Cardiac ventricle fibroblast (primary cell): ENCODE results near the gene OR51I2. TPM values are rescaled to one million over a fixed set of nuclear protein-coding genes. Genes with fewer than 3 reads are reported as not detected.

Source experiments
- total RNA-seq: library from RNA; depleted of rRNA; stranded (reverse); fragments of >200 nt; gene quantifications from 2 replicates; pipeline ENCODE4 v1.2.3, GENCODE V29; 2015

OR51I2 gene, protein sequence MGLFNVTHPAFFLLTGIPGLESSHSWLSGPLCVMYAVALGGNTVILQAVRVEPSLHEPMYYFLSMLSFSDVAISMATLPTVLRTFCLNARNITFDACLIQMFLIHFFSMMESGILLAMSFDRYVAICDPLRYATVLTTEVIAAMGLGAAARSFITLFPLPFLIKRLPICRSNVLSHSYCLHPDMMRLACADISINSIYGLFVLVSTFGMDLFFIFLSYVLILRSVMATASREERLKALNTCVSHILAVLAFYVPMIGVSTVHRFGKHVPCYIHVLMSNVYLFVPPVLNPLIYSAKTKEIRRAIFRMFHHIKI
- not detected in 2 replicates for total RNA-seq

GRCh38 chr11:5449023-5449422 is at the start of gene OR51I2:
TSS of gene OR51I2 (plus strand) at chr11:5449323. CDS start at chr11:5453489, 4,166 bp downstream.

DNA sequence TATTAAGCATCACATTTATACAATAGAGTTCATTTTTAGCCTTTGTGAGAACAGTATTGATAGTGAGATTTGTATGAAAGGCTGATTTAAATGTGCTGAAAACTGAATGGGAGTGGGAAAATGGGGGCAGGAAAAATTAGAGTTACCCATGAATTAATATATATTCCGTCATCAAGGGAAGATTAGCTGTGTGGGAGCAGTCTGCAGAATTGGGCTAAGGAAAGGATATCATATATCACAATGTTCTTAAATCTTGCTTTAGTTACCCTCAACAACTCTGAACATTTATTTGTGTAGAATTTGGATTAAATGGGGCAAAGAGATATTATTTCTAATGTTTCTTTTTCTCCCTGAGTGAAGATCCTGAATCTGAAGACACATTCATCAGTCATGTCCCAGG is 27.3 kb upstream of the OR51I2 start, which contains the start of gene OR51Q1:
TSS of gene OR51Q1 (plus strand) at position 301 of the 400 bp plus-strand sequence. CDS start at position 391, 90 bp downstream.

GRCh38 chr11:5441414-5441813 is 7.7 kb upstream of the OR51I2 start, which contains the start of gene OR51I1:
TSS of gene OR51I1 (minus strand) at chr11:5441514. CDS start at chr11:5441514, 0 bp downstream.

DNA sequence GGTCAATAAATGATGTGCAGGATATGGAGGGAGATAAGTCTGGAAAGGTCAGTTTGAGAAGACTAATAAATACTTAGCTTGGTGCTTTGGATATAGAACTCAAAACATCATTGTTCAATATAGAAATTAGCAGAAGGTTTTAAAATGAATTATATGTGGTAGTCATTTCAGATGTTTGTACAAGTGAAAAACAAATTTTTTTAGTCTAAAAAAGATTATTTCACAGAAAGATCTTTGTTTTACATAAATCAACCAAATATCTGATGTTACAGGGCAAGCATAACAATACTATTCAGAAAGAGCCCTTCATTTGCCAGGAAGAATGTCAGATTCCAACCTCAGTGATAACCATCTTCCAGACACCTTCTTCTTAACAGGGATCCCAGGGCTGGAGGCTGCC is 39.3 kb downstream of the OR51I2 start, which contains the start of gene OR52D1:
TSS of gene OR52D1 (plus strand) at position 301 of the 400 bp plus-strand sequence. CDS start at position 323, 22 bp downstream.

Other genes starting within 250 kb of the OR51I2 start
- gene OR51V1, start 248.6 kb upstream of the OR51I2 start, total RNA-seq = not detected in 2 replicates
- gene HBB, start 222.3 kb upstream of the OR51I2 start, total RNA-seq = not detected in 2 replicates
- not detected in 2 replicates for gene HBD, start 214.8 kb upstream of the OR51I2 start, total RNA-seq
- not detected in 2 replicates for gene HBG1, start 199.5 kb upstream of the OR51I2 start, total RNA-seq
- not detected in 2 replicates for gene HBG2, start 194.5 kb upstream of the OR51I2 start, total RNA-seq
- gene HBE1, start 179.4 kb upstream of the OR51I2 start, total RNA-seq = not detected in 2 replicates
- gene OR51B4, start 147.4 kb upstream of the OR51I2 start, total RNA-seq = not detected in 2 replicates
- not detected in 2 replicates for gene OR51B2, start 125.0 kb upstream of the OR51I2 start, total RNA-seq
- not detected in 2 replicates for gene OR51B5, start 105.8 kb upstream of the OR51I2 start, total RNA-seq
- gene OR51B6, start 97.8 kb upstream of the OR51I2 start, total RNA-seq = not detected in 2 replicates
- gene OR51M1, start 65.5 kb upstream of the OR51I2 start, total RNA-seq = not detected in 2 replicates
- not detected in 2 replicates for gene OR51Q1, start 27.2 kb upstream of the OR51I2 start, total RNA-seq
- gene OR51I1, start 7.8 kb upstream of the OR51I2 start, total RNA-seq = not detected in 2 replicates
- gene OR52D1, start 39.4 kb downstream of the OR51I2 start, total RNA-seq = not detected in 2 replicates
- 0.24 TPM in 1 of 2 replicates, not detected in the other for gene UBQLN3, start 60.6 kb downstream of the OR51I2 start, total RNA-seq
- gene UBQLNL, start 67.4 kb downstream of the OR51I2 start, total RNA-seq = not detected in 2 replicates
- gene OR52H1, start 99.2 kb downstream of the OR51I2 start, total RNA-seq = not detected in 2 replicates
- not detected in 2 replicates for gene OR52B6, start 131.6 kb downstream of the OR51I2 start, total RNA-seq
- 1.1 and 5.0 TPM in 2 replicates for gene TRIM6, start 147.3 kb downstream of the OR51I2 start, total RNA-seq
- gene TRIM34, start 175.7 kb downstream of the OR51I2 start, total RNA-seq = 6.6 TPM in 2 replicates
- 19.7 TPM in 2 replicates for gene TRIM5, start 235.8 kb downstream of the OR51I2 start, total RNA-seq
- 52.5 and 87.9 TPM in 2 replicates for gene TRIM22, start 240.5 kb downstream of the OR51I2 start, total RNA-seq